Osteocyte (in vitro differentiated cells): ENCODE results near the gene CISH. TPM values are rescaled to one million over a fixed set of nuclear protein-coding genes. Genes with fewer than 3 reads are reported as not detected.
A peak's percentile ranks its signal among the peaks of the same experiment; 100 is the strongest.

Source experiments
- DNase-seq: peaks from one replicate; pipeline ENCODE4 v3.0.0; 2021; ENCODE audit warnings: mixed read lengths; ENCODE audit not compliant: unreplicated experiment; ENCODE audit errors: extremely low spot score
- H3K27ac Mint-ChIP-seq: one replicate; pipeline ENCODE4 v1.8.0; 2021; ENCODE audit warnings: mild to moderate bottlenecking, mixed read lengths; ENCODE audit not compliant: unreplicated experiment
- H3K27me3 Mint-ChIP-seq: one replicate; pipeline ENCODE4 v1.8.0; 2021; ENCODE audit warnings: mixed read lengths; ENCODE audit not compliant: unreplicated experiment
- H3K36me3 Mint-ChIP-seq: one replicate; pipeline ENCODE4 v1.8.0; 2021; ENCODE audit warnings: mixed read lengths; ENCODE audit not compliant: unreplicated experiment
- H3K4me1 Mint-ChIP-seq: one replicate; pipeline ENCODE4 v1.8.0; 2021; ENCODE audit warnings: mixed read lengths; ENCODE audit not compliant: unreplicated experiment
- H3K4me3 Mint-ChIP-seq: one replicate; pipeline ENCODE4 v1.8.0; 2021; ENCODE audit warnings: mild to moderate bottlenecking, moderate library complexity, mixed read lengths; ENCODE audit not compliant: unreplicated experiment
- H3K9me3 Mint-ChIP-seq: one replicate; pipeline ENCODE4 v1.8.0; 2021; ENCODE audit warnings: mixed read lengths; ENCODE audit not compliant: unreplicated experiment
- CTCF ChIP-seq: fragments of 200-600 bp; sonication (generic); IDR thresholded peaks from 2 replicates; pipeline ENCODE4 v1.5.0; 2021; ENCODE audit warnings: antibody characterized with exemption, mild to moderate bottlenecking, moderate library complexity
- total RNA-seq: library from RNA; stranded (reverse); gene quantifications from 2 replicates; pipeline ENCODE4 v1.2.1, GENCODE V29; 2021

CISH gene
- total RNA-seq, 1 donor from 2014 or later = 1.7 TPM

- Mint-ChIP-seq H3K27ac (no peak overlapping the region), H3K9me3 (no peaks in the 10 kb centered on the region), H3K4me1 (peaks cover 27% of the 10 kb centered on the region), H3K4me3 (no peak overlapping the region), H3K27me3 (no peaks in the 10 kb centered on the region), H3K36me3 (no peaks in the 10 kb centered on the region)
- DNase-seq = no peak
- TF ChIP-seq CTCF = no peak
These were observed 3.6 kb upstream of the CISH start for GRCh38 chr3:50615190-50615589.

GRCh38 chr3:50612970-50613846, 1.6 kb upstream of the CISH start:
- H3K27ac Mint-ChIP-seq = no peak overlapping the region

GRCh38 chr3:50612234-50612882, 784 bp upstream of the CISH start:
- Mint-ChIP-seq H3K36me3 (no peaks in the 10 kb centered on the region), H3K9me3 (no peaks in the 10 kb centered on the region), H3K4me3 (peak overlapping the region; percentile 82), H3K27ac (peak overlapping the region; percentile 43), H3K27me3 (no peaks in the 10 kb centered on the region), H3K4me1 (peaks cover 22% of the 10 kb centered on the region)
- DNase-seq = no peak
- TF ChIP-seq CTCF = no peak

More at GRCh38 chr3:50612970-50613846, 1.6 kb upstream of the CISH start:
- H3K27me3 Mint-ChIP-seq = no peaks in the 10 kb centered on the region
- H3K9me3 Mint-ChIP-seq = no peaks in the 10 kb centered on the region
- peak overlapping the region; percentile 82 for H3K4me3 Mint-ChIP-seq
- TF ChIP-seq CTCF = no peak
- no peaks in the 10 kb centered on the region for H3K36me3 Mint-ChIP-seq
- DNase-seq = no peak
- peaks cover 27% of the 10 kb centered on the region for H3K4me1 Mint-ChIP-seq

GRCh38 chr3:50610992-50611463, 546 bp downstream of the CISH start:
- H3K36me3 Mint-ChIP-seq = no peaks in the 10 kb centered on the region
- peak overlapping the region; percentile 82 for H3K4me3 Mint-ChIP-seq
- H3K27ac Mint-ChIP-seq = peak overlapping the region; percentile 14
- no peaks in the 10 kb centered on the region for H3K9me3 Mint-ChIP-seq
- DNase-seq = no peak
- TF ChIP-seq CTCF = no peak
- H3K4me1 Mint-ChIP-seq = peaks cover 17% of the 10 kb centered on the region
- H3K27me3 Mint-ChIP-seq = no peaks in the 10 kb centered on the region
